Calu3 (cell line): ENCODE data around the gene LGR4. TPM values are rescaled to one million over a fixed set of nuclear protein-coding genes. Genes with fewer than 3 reads are reported as not detected.

ENCODE experiments used
- BruUV-seq: library from RNA; stranded (reverse); fragments of 400-500 nt; replicated peaks from 2 replicates; lab custom pipeline; 2021; lab: Mats Ljungman, UMichigan
- CTCF ChIA-PET: fragments of 300-600 bp; sonication (Branson Sonifier 250); formaldehyde crosslinking; loops from one replicate; lab custom pipeline; 2022; ENCODE audit warnings: antibody characterized with exemption; lab: Charles Lee
- DNase-seq: peaks from one replicate; pipeline ENCODE4 v3.0.0; 2022
- H3K27ac Mint-ChIP-seq: one replicate; pipeline ENCODE4 v1.8.0; 2022; ENCODE audit warnings: mixed read lengths; ENCODE audit not compliant: unreplicated experiment
- H3K27me3 Mint-ChIP-seq: one replicate; pipeline ENCODE4 v1.8.0; 2022; ENCODE audit warnings: mixed read lengths; ENCODE audit not compliant: unreplicated experiment
- H3K36me3 Mint-ChIP-seq: one replicate; pipeline ENCODE4 v1.8.0; 2022; ENCODE audit warnings: mild to moderate bottlenecking, moderate library complexity, mixed read lengths; ENCODE audit not compliant: insufficient read depth, unreplicated experiment
- H3K4me1 Mint-ChIP-seq: one replicate; pipeline ENCODE4 v1.8.0; 2022; ENCODE audit warnings: mild to moderate bottlenecking, low read depth, mixed read lengths; ENCODE audit not compliant: unreplicated experiment
- H3K4me3 Mint-ChIP-seq: one replicate; pipeline ENCODE4 v1.8.0; 2022; ENCODE audit warnings: mild to moderate bottlenecking, low read depth, moderate library complexity, mixed read lengths; ENCODE audit not compliant: unreplicated experiment
- H3K9me3 Mint-ChIP-seq: one replicate; pipeline ENCODE4 v1.8.0; 2022; ENCODE audit warnings: low read depth, mixed read lengths; ENCODE audit not compliant: unreplicated experiment
- intact Hi-C: fragments of 100-400 bp; cut with micrococcal nuclease; formaldehyde crosslinking; loops from one replicate; pipeline ENCODE4 v1.10.0; 2022; ENCODE audit not compliant: unreplicated experiment
- total RNA-seq: library from RNA; stranded (reverse); gene quantifications from 2 replicates; pipeline ENCODE4 v1.2.3, GENCODE V29; 2022
- TF ChIP-seq, protein P1 (sequence below): fragments of 200-600 bp; IDR thresholded peaks from one replicate; pipeline ENCODE4 v1.8.0; 2022; ENCODE audit warnings: antibody characterized with exemption; ENCODE audit not compliant: unreplicated experiment

LGR4 gene
- total RNA-seq, 1 experiment from 2014 or later, result 50.0 TPM

DNA sequence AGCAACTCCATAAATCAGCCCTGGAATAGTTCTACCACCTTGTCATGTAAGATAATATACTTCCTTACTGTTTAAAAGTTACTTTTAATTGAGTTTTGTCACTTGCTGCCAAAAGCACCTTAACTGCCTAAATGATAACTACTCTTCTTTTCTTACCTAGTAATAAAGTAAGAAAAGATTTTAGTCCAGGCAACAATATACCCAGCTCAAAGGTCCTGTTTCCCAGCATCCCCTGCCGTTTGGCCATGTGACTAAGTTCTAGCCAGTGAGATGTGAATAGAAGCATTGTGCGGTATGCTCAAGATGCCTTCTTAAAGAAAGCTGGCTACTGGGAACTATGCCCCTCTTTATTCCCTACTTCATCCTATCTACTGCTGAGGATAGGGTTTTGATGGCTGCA is 70.1 kb downstream of the LGR4 start:
- intact Hi-C loops, result no loop called here
- Mint-ChIP-seq H3K9me3 (no peaks in the 10 kb centered on the region), H3K36me3 (peaks cover 8% of the 10 kb centered on the region), H3K27ac (peak overlapping the region; percentile 93), H3K27me3 (no peaks in the 10 kb centered on the region), H3K4me1 (peaks cover 36% of the 10 kb centered on the region), H3K4me3 (peak overlapping the region; percentile 59)
- TF ChIP-seq, protein P1, sequence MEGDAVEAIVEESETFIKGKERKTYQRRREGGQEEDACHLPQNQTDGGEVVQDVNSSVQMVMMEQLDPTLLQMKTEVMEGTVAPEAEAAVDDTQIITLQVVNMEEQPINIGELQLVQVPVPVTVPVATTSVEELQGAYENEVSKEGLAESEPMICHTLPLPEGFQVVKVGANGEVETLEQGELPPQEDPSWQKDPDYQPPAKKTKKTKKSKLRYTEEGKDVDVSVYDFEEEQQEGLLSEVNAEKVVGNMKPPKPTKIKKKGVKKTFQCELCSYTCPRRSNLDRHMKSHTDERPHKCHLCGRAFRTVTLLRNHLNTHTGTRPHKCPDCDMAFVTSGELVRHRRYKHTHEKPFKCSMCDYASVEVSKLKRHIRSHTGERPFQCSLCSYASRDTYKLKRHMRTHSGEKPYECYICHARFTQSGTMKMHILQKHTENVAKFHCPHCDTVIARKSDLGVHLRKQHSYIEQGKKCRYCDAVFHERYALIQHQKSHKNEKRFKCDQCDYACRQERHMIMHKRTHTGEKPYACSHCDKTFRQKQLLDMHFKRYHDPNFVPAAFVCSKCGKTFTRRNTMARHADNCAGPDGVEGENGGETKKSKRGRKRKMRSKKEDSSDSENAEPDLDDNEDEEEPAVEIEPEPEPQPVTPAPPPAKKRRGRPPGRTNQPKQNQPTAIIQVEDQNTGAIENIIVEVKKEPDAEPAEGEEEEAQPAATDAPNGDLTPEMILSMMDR, result no peak
- no peak for DNase-seq
- CTCF ChIA-PET, result interaction anchor here (0.7 to 1.2 kb wide), 3 partner anchors 10 to 106 kb away, joined by 3 to 5 read pairs (median 3); no protein-coding TSS in a partner anchor
- no TSS peak for BruUV-seq

DNA sequence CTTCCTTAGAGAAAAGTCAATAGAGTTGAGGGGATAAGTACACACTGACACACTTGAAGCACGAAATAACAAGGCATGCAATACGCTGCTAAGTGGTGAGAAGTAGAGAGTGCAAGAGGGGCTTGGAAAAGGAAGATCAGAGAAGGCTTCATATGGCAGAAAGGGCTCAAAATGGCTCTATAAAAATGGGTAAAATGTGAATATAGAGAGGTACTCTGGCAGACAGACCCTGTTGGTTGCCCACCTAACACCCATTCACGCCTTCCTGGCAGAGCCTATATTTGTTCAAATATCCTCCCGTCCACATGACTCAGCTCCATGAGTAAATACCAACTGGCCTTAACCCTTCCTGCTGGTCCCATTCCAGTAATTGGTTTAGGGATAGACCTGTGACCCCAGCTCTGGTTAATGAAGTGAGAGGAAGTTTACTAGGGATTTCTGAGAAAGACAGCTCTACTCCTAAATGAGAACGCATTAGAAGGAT is 70.7 kb downstream of the LGR4 start:
- no peaks in the 10 kb centered on the region for H3K9me3 Mint-ChIP-seq
- H3K27me3 Mint-ChIP-seq, result no peaks in the 10 kb centered on the region
- TF ChIP-seq, protein P1, result no peak
- H3K27ac Mint-ChIP-seq, result peak overlapping the region; percentile 93
- BruUV-seq, result no TSS peak
- peaks cover 8% of the 10 kb centered on the region for H3K36me3 Mint-ChIP-seq
- peaks cover 42% of the 10 kb centered on the region for H3K4me1 Mint-ChIP-seq
- peak overlapping the region; percentile 59 for H3K4me3 Mint-ChIP-seq
- CTCF ChIA-PET, result interaction anchor here (0.7 to 1.2 kb wide), 3 partner anchors 10 to 105 kb away, joined by 3 to 5 read pairs (median 3); no protein-coding TSS in a partner anchor
- no peak for DNase-seq
- intact Hi-C loops, result loop anchor here (2.0 kb wide), 1 partner anchor 63 kb away; no protein-coding TSS in a partner anchor

DNA sequence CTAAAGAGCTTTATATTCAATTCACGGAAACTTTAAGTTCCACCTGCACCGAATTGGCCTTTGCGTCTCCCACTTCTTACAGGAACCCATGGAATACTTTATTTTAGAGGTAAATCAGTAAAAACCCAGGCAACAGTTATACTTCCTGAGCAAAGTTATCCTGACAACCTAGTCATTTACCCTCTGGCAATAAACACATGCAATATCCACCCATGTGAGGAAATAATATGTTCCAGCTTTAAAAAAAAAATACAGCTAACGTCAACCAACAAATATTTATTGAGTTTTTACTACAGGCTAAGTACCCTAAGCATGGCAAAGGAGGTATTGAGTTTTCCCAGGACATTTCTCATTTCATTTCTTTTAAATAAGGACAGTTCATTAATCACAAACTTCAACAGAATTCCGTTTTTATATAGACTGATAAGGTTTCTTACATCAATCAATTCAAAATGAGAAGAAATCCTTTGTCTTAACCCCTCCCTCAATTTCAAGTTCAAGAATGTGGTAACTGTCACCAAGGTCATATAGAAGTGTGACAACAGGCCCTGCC is 71.2 kb downstream of the LGR4 start:
- Mint-ChIP-seq H3K9me3 (no peaks in the 10 kb centered on the region), H3K4me3 (peak overlapping the region; percentile 59), H3K27ac (peak overlapping the region; percentile 93), H3K27me3 (no peaks in the 10 kb centered on the region), H3K4me1 (peaks cover 46% of the 10 kb centered on the region), H3K36me3 (peaks cover 8% of the 10 kb centered on the region)
- intact Hi-C loops, result loop anchor here (2.0 kb wide), 1 partner anchor 63 kb away; no protein-coding TSS in a partner anchor
- no peak for DNase-seq
- no TSS peak for BruUV-seq
- CTCF ChIA-PET, result interaction anchor here (0.7 to 1.2 kb wide), 2 partner anchors 9 to 62 kb away, joined by 3 read pairs; no protein-coding TSS in a partner anchor
- TF ChIP-seq, protein P1, result no peak

DNA sequence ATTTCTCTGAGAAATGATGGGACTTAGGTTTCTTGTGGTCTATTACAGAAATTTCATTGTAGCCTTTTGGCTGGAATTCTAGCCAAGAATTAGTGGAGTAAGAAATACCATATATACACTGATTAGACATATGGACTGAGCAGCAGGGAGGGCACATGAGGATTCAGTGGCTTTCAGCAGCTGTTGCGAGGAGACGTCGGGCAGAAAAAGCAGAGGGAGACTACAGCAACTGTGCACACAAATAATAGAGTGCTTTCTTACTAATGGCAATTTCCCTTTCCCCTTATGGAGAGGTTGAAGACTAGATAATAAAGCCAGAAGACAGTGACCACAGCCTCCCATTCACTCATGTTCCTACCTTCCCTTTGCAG is 74.2 kb downstream of the LGR4 start:
- no peaks in the 10 kb centered on the region for H3K27me3 Mint-ChIP-seq
- H3K36me3 Mint-ChIP-seq, result peaks cover 16% of the 10 kb centered on the region
- CTCF ChIA-PET, result no interaction called here
- DNase-seq, result no peak
- H3K4me3 Mint-ChIP-seq, result peak overlapping the region; percentile 42
- TF ChIP-seq, protein P1, result no peak
- intact Hi-C loops, result no loop called here
- H3K9me3 Mint-ChIP-seq, result no peaks in the 10 kb centered on the region
- no TSS peak for BruUV-seq
- no peak overlapping the region for H3K27ac Mint-ChIP-seq
- peaks cover 74% of the 10 kb centered on the region for H3K4me1 Mint-ChIP-seq
